Skeletal muscle tissue (tissue), 4 donors: ENCODE data around the gene AZU1. TPM values are rescaled to one million over a fixed set of nuclear protein-coding genes. Genes with fewer than 3 reads are reported as not detected.
"Not testable (repeated sequence)": the region's sequence is repeated elsewhere in the genome, so short reads cannot be mapped to it uniquely, and the experiment has no call there.

Experiments used
- H3K27ac ChIP-seq: one replicate; pipeline ENCODE4 v1.7.0; 2013; ENCODE audit warnings: mild to moderate bottlenecking, low read depth, low read length, inconsistent platforms
- H3K27me3 ChIP-seq, 3 donors: one replicate each; pipeline ENCODE4 v1.7.0; 2013; ENCODE audit warnings: low read length in 3 of 3; ENCODE audit not compliant: control insufficient read depth in 3 of 3, insufficient read depth in 3 of 3
- H3K36me3 ChIP-seq, 3 donors: one replicate each; pipeline ENCODE4 v1.7.0; 2013; ENCODE audit warnings: low read length in 3 of 3; ENCODE audit not compliant: control insufficient read depth in 3 of 3, insufficient read depth in 3 of 3
- H3K4me1 ChIP-seq, 3 donors: one replicate each; pipeline ENCODE4 v1.7.0; 2013; ENCODE audit warnings: low read length in 3 of 3, mild to moderate bottlenecking in 3 of 3; ENCODE audit not compliant: control insufficient read depth in 3 of 3, insufficient read depth in 3 of 3
- H3K4me3 ChIP-seq, 3 donors: one replicate each; pipeline ENCODE4 v1.7.0; 2013; ENCODE audit warnings: low read length in 3 of 3
- H3K9ac ChIP-seq, 3 donors: one replicate each; pipeline ENCODE4 v1.7.0; 2013; ENCODE audit warnings: low read length in 3 of 3, mild to moderate bottlenecking in 3 of 3, moderate library complexity in 2 of 3, low read depth in 1 of 3
- H3K9me3 ChIP-seq, 3 donors: one replicate each; pipeline ENCODE4 v1.7.0; 2013; ENCODE audit warnings: low read length in 3 of 3; ENCODE audit not compliant: control insufficient read depth in 3 of 3
- total RNA-seq: library from RNA; depleted of rRNA; stranded (reverse); fragments of >200 nt; gene quantifications from one replicate; pipeline ENCODE4 v1.2.3, GENCODE V29; 2014
- donor health status: Osteomylitis.

Gene AZU1
- total RNA-seq, 1 donor from 2014 or later: 2.6 TPM

DNA sequence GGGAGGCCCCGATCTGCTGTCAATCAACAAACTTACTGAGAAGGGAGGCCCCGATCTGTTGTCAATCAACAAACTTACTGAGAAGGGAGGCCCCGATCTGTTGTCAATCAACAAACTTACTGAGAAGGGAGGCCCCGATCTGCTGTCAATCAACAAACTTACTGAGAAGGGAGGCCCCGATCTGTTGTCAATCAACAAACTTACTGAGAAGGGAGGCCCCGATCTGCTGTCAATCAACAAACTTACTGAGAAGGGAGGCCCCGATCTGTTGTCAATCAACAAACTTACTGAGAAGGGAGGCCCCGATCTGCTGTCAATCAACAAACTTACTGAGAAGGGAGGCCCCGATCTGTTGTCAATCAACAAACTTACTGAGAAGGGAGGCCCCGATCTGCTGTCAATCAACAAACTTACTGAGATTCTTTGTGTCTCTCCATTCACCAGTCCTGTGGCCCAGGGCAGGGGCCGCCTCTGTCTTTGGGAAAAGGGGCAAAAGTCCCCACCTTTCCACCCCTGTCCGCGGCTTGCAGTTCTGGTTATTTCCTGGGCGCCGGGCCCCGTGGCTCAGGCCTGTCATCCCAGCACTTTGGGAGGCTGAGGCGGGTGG lies 26.1 kb downstream of the AZU1 start:
- not testable (repeated sequence) for H3K36me3 ChIP-seq, H3K27ac ChIP-seq, H3K4me3 ChIP-seq, H3K9me3 ChIP-seq, H3K9ac ChIP-seq
- Histone ChIP-seq H3K27me3 (peaks cover 32 to 48% (median 38%) of the 10 kb centered on the region in 3 donors), H3K4me1 (peaks cover 10 to 12% (median 10%) of the 10 kb centered on the region in 3 donors)

DNA sequence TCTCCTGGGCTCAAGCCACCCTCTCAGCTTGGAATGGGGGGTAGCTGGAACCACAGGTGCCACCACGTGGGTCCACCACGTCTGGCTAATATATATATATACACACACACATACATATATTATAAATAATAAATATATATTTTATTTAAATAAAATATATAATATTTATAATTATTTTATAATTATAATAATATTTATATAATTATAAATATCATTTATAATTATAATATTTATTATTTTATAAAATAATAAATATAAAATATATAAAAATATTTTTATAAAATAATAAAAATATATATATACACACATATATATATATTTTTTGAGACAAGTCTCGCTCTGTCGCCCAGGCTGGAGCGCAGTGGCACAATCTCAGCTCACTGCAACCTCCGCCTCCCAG lies 26.9 kb downstream of the AZU1 start:
- Histone ChIP-seq H3K9ac (no peak overlapping the region), H3K9me3 (no peaks in the 10 kb centered on the region), H3K36me3 (no peaks in the 10 kb centered on the region), H3K27me3 (peaks cover 36 to 55% (median 41%) of the 10 kb centered on the region in 3 donors), H3K4me3 (no peak overlapping the region), H3K4me1 (peaks cover 10 to 13% (median 12%) of the 10 kb centered on the region in 3 donors), H3K27ac (no peak overlapping the region)

DNA sequence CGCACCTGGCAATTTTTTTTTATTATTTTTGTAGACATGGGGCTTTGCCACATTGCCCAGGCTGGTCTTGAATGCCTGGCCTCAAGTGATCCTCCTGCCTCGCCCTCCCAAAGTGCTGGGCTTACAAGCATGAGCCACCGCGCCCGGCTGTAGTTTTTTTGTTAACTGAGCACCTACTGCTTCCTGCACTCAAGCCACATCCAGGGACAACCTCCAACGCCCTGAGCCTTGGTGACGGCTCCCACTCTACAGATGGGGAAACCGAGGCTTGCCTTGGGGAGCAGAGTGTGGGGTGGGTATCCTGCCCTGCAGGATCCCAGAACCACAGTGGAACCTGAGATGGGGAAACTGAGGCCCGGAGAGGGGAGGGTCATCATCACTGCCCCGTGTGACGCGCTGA lies 27.5 kb downstream of the AZU1 start:
- no peaks in the 10 kb centered on the region for H3K9me3 ChIP-seq
- no peaks in the 10 kb centered on the region for H3K36me3 ChIP-seq
- H3K9ac ChIP-seq: no peak overlapping the region
- H3K27ac ChIP-seq: no peak overlapping the region
- H3K27me3 ChIP-seq: peaks cover 37 to 57% (median 43%) of the 10 kb centered on the region in 3 donors
- H3K4me3 ChIP-seq: no peak overlapping the region
- H3K4me1 ChIP-seq: peaks cover 10 to 13% (median 12%) of the 10 kb centered on the region in 3 donors

DNA sequence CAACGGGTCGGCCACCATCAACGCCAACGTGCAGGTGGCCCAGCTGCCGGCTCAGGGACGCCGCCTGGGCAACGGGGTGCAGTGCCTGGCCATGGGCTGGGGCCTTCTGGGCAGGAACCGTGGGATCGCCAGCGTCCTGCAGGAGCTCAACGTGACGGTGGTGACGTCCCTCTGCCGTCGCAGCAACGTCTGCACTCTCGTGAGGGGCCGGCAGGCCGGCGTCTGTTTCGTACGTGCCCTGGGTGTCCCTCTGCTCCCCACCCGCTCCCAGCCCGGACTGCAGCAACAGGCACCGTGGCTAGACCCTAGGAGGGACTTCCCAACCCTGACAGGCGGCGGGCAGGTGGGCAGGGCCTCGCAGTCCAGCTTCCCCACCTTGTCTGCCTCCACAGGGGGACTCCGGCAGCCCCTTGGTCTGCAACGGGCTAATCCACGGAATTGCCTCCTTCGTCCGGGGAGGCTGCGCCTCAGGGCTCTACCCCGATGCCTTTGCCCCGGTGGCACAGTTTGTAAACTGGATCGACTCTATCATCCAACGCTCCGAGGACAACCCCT lies 28.0 kb downstream of the AZU1 start:
- H3K9me3 ChIP-seq: no peaks in the 10 kb centered on the region
- H3K4me1 ChIP-seq: peaks cover 6 to 10% (median 9%) of the 10 kb centered on the region in 3 donors
- no peak overlapping the region for H3K4me3 ChIP-seq
- H3K36me3 ChIP-seq: no peaks in the 10 kb centered on the region
- H3K9ac ChIP-seq: no peak overlapping the region
- H3K27ac ChIP-seq: no peak overlapping the region
- H3K27me3 ChIP-seq: peaks cover 37 to 57% (median 42%) of the 10 kb centered on the region in 3 donors

DNA sequence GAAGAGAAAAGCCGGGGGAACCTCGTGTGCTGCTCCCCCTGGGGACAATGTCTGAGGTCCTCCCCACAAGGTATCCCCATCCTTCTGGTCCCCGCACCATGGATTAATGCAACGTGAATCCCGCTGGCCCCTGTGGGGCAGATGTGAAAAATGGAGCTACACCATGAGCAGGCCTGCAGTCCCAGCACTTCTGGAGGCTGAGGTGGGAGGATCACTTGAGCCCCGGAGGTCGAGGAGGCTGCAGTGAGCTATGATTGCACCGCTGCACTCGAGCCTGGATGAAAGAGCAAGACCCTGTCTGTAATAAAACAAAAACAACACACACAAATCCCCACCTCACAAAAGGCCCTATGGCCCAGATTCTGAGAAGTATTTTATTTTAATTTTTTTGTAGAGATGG lies 30.6 kb downstream of the AZU1 start:
- Histone ChIP-seq H3K27ac (no peak overlapping the region), H3K4me1 (peaks cover 0 to 7% (median 5%) of the 10 kb centered on the region in 3 donors), H3K9ac (no peak overlapping the region), H3K9me3 (no peaks in the 10 kb centered on the region), H3K4me3 (no peak overlapping the region), H3K27me3 (peaks cover 26 to 51% (median 38%) of the 10 kb centered on the region in 3 donors), H3K36me3 (no peaks in the 10 kb centered on the region)

DNA sequence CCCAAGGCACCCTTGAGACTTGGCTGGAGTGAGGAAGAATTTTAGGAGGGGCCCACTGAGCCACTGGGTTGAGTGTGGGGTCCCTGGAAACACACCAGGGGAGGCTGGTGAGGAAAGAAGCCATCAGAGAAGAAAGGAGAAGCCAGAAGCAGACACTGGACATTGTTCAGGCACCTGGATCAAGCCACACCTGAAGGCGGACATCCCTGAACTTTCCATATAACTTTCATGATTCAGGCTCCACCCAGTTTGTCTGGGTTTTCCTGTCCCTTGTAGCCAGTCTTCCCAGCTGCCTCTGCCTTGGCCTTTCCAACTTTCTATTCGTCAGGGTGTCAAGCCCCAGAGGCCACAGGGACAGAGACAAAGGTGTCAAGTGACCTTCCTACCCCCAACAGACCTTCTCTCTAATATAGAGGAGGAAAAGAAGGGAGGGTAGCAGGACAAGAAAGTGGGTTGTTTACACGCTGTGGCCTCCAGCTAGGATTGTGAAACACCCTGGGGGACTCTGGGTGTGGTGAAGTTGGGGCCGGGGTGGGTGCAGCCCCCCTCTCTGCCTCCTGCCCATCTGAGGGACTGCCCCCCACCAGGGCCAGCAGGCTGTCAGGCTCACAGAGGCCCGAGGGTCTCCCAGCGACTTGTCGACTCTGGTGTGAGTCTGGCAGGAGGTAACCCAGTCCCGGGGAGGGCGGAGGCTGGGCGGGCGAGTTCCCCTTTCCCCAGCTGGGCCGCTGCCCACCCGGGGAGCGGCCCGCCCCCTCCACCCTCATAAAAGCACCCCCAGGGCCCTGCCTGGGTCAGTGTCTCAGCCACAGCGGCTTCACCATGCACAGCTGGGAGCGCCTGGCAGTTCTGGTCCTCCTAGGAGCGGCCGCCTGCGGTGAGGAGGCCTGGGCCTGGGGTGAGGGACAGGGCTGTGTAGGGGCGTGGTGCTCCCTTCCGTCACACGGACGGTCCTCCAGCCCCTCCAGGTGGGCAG lies 31.5 kb downstream of the AZU1 start, which contains the start of gene CFD:
TSS of gene CFD (plus strand) at position 797 of the 976 bp plus-strand sequence. CDS start at position 823, 26 bp downstream.
- Histone ChIP-seq H3K27me3 (peaks cover 26 to 51% (median 37%) of the 10 kb centered on the region in 3 donors), H3K4me1 (peaks cover 0 to 7% (median 7%) of the 10 kb centered on the region in 3 donors), H3K9me3 (no peaks in the 10 kb centered on the region), H3K9ac (peak within 1 kb of the TSS in 2 of 3 donors; percentile 23 to 42), H3K4me3 (peak within 1 kb of the TSS; percentile 52 to 59 (median 58)), H3K36me3 (no peaks in the 10 kb centered on the region), H3K27ac (peak within 1 kb of the TSS; percentile 55)

DNA sequence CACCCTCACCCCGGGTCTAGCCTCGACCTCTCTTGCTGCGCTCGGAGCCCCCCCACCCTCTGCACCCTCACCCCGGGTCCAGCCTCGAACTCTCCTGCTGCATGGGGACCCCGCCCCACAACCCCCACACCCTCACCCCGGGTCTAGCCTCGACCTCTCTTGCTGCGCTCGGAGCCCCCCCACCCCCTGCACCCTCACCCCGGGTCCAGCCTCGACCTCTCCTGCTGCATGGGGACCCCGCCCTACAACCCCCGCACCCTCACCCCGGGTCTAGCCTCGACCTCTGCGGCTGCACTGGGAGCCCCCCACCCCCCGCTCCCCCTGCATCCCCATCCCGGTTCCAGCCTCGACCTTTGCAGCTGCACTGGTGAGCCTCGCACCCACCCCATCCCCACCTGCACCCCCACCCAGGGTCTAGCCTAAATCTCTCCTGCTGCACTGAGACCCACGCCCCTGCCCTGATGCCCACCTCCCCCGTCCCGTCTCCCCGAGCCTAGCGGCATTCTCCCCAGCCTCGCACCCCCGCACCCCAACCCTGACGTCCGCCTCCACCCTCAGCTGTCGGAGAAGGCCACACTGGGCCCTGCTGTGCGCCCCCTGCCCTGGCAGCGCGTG lies 33.6 kb downstream of the AZU1 start:
- no peaks in the 10 kb centered on the region for H3K9me3 ChIP-seq
- peaks cover 15 to 36% (median 25%) of the 10 kb centered on the region in 3 donors for H3K27me3 ChIP-seq
- peaks cover 0 to 7% (median 7%) of the 10 kb centered on the region in 3 donors for H3K4me1 ChIP-seq
- H3K36me3 ChIP-seq: no peaks in the 10 kb centered on the region
- no peak overlapping the region for H3K4me3 ChIP-seq
- H3K9ac ChIP-seq: no peak overlapping the region
- H3K27ac ChIP-seq: no peak overlapping the region

DNA sequence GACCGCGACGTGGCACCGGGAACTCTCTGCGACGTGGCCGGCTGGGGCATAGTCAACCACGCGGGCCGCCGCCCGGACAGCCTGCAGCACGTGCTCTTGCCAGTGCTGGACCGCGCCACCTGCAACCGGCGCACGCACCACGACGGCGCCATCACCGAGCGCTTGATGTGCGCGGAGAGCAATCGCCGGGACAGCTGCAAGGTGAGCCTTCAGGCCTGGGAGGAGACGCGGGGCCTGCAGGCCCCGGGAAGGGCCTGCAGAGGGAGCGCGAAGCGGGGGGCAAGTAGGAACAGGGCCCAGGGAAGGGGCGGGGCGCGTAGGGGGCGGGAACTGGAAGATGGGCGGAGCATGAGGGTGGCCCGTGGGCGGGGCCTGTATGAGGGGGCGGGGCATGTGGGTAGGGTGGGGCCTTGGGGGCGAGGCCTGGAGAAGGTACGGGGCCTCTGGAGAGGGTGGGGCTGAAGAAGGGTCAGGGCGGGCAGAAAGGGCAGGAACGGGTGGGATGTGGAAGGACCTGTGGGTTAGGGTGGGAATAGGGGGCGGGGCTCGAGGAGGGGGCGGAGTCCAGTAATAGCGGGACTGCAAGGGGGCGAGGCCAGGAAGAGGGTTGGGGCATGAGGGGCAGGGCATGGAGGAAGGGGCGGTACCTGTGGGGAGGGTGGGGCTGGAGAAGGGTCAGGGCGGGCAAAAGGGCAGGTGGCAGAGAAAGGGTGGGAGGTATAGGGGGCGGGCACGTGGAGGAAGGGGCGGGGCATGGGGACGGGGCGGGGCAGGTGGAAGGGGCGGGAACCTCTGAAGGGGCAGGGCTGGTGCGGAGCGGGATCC lies 34.3 kb downstream of the AZU1 start:
- H3K4me1 ChIP-seq: peaks cover 0 to 7% (median 7%) of the 10 kb centered on the region in 3 donors
- H3K9me3 ChIP-seq: no peaks in the 10 kb centered on the region
- no peak overlapping the region for H3K27ac ChIP-seq
- no peak overlapping the region for H3K9ac ChIP-seq
- no peak overlapping the region for H3K4me3 ChIP-seq
- H3K27me3 ChIP-seq: peaks cover 15 to 36% (median 25%) of the 10 kb centered on the region in 3 donors
- no peaks in the 10 kb centered on the region for H3K36me3 ChIP-seq
